Measurements from ENCODE around the gene TUBA3C.

- no peak for TF ChIP-seq CTCF (IDR thresholded peaks at IDR 0.05 in 8 of 11, conservative IDR thresholded peaks at IDR 0.05 in 3 of 11)
- no peak for TF ChIP-seq POLR2A (IDR thresholded peaks at IDR 0.05)
These were observed 1.7 kb downstream of the TUBA3C start for GRCh38 chr13:19179916-19180315.
